SW480 (cell line): ENCODE data around the gene SOAT1.
A peak's percentile ranks its signal among the peaks of the same experiment; 100 is the strongest.
"Not testable (repeated sequence)": the region's sequence is repeated elsewhere in the genome, so short reads cannot be mapped to it uniquely, and the experiment has no call there.

ENCODE experiments used
- DNase-seq: peaks from one replicate; pipeline ENCODE4 v3.0.0-alpha.2; 2016; ENCODE audit warnings: low spot score

The SOAT1 gene

GRCh38 chr1:179353546-179353945 lies 59.9 kb downstream of the SOAT1 start:
- no peak for DNase-seq

- DNase-seq: not testable (repeated sequence)
Observed at GRCh38 chr1:179361631-179362030, 68.0 kb downstream of the SOAT1 start.

GRCh38 chr1:179365342-179366092 lies 71.9 kb downstream of the SOAT1 start, which contains the start of gene AXDND1:
AXDND1 (plus strand) TSS chr1:179365971; CDS start chr1:179366510, 539 bp downstream.
- peak; percentile 80 for DNase-seq

- DNase-seq: peak; percentile 24
Observed at GRCh38 chr1:179366093-179366800, 72.7 kb downstream of the SOAT1 start.

- peak; percentile 74 for DNase-seq
Observed at GRCh38 chr1:179369751-179370341, 76.2 kb downstream of the SOAT1 start.

GRCh38 chr1:179372160-179372559 lies 78.6 kb downstream of the SOAT1 start:
- no peak for DNase-seq

- no peak for DNase-seq
Observed at GRCh38 chr1:179376223-179376622, 82.6 kb downstream of the SOAT1 start.

GRCh38 chr1:179380299-179380698 lies 86.7 kb downstream of the SOAT1 start:
- DNase-seq: no peak

GRCh38 chr1:179384027-179384426 lies 90.4 kb downstream of the SOAT1 start:
- DNase-seq: no peak

- peak; percentile 5 for DNase-seq
Observed at GRCh38 chr1:179385510-179385909, 91.9 kb downstream of the SOAT1 start.

GRCh38 chr1:179393721-179394120 lies 100.1 kb downstream of the SOAT1 start:
- no peak for DNase-seq

GRCh38 chr1:179399399-179399798 lies 105.8 kb downstream of the SOAT1 start:
- not testable (repeated sequence) for DNase-seq
